CD4-positive, alpha-beta T cell treated with Interleukin-15 for 1 hour (primary cell): ENCODE results near the gene NCF2.
A peak's percentile ranks its signal among the peaks of the same experiment; 100 is the strongest.

Source experiments
- DNase-seq: peaks from one replicate; pipeline ENCODE4 v3.0.0-alpha.2; 2020

Gene NCF2

DNA sequence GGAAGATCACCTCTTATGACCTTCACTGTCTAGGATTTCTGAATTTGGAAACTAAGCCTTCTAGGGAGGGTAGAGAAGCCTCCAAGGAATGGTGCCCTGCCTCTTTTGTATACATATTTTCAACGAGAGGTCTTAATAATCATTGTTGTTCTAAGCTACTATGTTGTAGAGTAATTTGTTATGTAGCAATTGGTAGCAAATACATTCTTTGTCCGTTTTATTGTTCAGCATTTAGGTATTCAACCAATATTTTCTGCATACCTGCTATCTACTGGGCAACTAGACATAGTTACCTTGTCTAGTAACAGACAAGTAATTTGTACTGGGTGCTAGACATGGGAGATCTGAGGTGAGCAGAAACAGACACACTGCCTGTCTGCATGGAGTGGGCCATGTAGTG lies 20.8 kb upstream of the NCF2 start:
- no peak for DNase-seq

DNA sequence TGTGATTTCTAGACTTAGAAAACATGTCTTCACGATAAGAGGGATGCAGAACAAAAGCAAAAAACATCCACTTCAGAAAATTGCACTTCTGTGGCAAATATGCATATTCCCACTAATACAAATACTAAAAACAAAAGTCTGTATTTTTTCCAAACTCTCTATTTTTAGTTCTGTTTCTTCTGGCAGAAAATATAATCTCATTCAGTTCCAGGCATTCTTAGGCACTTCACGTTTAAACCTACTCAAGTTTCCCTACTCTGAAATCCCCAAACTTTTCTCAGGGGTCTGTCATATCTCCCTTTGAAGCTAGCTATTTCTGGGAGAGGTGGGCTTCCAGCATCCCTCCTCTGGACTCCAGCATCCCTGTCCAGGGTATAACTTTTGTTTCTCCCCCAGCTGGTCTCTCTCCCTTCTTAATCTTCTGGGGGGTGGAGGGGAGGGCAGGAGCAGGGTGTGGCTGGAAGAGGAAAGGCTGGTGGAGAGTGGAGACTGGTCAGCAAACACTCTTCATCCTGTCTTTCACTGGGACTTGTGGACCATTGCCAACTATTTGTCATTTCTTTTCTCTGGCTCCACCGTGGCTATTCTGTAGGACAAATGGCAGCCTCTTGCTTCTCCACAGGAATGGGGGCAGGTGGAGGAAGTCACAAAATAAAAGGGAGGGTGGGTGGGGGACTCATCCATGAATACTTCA lies 19.6 kb upstream of the NCF2 start:
- DNase-seq, result no peak

DNA sequence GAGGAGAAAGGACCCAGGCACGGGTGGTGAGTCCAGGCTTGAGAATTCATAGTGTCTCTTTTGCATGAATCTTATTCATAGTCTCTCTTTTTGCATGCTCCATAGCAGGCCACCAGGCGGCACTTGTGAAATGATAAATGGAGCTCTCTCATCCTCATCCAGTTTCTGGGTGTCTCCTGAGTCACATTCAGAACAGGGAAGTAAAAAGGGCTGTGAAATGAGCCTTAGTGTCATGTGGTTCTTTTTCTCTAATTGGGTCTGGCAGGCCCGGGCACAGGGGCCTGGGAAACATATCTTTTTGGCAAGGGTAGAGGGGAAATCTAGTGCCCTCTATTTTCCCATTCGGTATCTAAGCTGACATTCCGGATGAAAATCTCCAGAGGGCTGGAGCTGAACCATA lies 19.1 kb upstream of the NCF2 start:
- peak; percentile 64 for DNase-seq

DNA sequence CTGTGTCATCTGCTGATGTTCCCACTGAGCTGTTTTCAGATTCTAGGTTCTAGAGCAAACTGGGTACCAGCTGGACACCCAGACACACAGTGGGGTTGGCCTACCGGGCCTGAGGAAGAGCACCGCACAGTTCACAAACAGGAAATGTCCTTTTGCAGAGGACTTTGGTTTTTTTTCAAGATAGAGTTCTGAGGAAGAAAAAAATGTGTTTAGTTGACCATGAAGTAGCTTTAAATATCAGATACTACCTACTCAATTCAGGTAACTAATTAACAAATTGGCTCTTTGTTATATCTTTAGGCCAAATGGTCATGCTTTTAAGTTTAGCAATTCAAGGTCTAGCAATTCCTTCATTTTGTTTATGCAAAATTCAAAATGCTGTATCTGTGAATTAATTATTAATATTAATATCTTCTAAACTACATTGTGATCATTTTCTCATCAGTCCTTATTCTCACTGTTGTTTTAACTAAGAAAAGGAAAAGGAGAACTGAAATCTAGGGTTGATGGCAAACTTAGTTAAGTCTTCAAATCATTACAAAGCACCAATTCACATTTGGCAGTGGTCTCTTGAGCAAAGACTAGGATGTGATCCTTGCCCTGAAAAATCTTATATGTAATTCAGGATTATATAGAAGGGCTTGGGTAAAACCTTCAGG lies 17.2 kb upstream of the NCF2 start:
- DNase-seq, result no peak

DNA sequence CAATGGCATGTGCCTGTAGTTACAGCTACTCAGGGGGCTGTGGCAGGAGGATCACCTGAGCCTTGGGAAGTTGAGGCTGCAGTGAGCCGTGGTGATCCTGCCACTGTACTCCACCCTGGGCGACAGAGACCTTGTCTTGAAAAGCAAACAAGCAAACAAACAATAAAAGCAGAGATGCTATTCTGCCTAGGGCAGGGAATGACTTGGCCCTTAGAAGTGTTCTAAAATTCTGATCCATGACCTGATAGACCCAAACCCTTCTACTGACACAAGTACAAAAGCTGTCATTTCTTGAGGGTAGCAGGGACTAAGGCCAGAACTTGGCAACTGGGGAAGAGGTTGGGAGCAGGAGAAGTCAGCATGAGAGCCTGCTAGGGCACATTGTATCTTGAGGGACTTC lies 15.6 kb upstream of the NCF2 start:
- no peak for DNase-seq

DNA sequence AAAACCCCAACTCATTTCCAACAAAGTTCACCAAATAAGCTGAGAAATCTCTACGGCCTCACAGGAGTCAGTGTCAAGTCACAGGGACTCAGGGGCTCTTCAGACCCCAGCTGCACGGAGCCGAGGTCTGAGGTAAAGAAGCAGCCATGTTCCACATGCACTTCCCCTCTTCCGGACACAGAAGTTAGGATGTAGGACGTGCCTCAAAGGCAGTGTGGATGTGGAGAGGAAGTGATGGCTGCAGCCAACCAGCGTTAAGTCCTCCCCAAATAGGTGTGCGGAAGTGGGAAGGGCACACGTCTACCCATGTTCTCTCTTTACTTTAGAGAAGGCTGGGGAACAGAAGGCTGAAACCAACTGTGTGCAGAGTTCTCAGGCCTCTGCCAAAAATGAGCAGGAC lies 14.6 kb upstream of the NCF2 start:
- DNase-seq, result peak; percentile 43

DNA sequence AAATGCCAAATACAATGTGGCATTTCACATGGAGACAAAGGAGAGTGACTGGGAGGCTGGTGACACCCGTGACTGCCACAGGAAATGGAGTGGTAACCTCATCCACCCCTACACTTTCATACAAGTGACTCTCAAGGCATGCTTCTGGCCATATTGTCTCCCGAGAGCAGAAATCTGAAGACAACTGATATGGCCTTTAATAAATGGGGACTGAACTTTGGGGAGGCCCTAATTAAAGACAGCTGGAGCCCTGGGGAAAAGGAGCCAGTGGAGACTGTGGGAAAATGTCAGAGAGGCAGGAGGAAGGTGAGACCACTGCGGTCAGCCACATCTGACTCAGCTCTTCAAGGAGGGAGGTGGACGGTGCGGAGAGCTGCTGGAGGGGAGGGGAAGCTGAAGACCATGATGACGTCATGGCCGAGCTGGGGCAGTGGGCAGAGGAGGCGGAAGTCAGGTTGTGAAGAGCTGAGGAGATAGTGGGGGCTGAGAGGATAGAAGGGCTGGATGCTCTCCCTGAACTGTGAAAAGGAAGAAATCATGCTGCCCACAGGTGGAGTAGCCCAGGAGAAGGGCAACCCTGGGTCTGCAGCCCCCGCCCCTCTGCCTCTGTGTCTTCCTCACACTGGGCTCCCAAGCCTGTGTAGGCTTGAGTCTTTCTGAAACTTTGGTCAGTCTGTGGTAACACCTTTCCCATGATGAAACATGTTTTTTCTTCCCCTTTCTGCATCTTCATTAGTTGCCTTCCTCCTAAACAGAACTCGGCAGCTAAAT lies 14.0 kb upstream of the NCF2 start:
- peak; percentile 75 for DNase-seq

DNA sequence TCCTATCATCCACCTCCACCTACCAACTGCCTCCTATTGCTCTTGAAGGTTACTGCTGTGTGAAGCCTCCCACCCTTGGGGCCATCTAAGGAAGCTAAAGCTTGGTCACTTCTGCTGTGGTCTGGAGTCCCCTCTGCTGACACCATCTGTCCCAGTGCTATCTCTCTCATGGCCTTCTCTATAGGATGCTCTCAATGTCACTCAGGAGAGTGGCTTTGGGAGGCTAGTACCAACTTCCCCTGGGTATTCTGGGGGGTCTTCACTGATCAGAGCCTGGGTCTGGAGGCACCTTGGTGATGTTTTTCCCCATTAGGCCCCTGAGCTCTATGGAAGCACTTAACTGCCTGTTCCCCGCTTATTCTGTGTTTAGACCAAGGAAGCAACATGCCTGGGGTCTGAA lies 12.3 kb upstream of the NCF2 start:
- no peak for DNase-seq

DNA sequence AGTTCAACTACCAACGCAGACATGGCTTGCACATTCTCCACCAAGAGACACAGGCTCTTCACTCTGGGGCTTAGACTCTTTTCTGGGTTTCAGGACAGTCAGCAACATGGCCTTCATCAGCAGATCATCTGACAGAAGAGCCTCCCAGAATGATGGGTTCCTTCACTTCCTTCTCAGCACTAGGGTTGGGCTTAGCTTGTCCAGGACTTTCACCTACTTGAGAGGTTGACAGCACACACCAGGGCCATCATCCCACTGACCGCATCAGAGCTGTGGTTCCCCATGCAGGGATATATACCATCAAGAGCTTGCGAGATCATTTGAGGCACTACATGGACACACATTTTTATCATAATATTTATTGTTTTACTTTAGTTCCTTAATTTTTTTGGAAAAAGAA lies 10.4 kb upstream of the NCF2 start:
- DNase-seq, result no peak

DNA sequence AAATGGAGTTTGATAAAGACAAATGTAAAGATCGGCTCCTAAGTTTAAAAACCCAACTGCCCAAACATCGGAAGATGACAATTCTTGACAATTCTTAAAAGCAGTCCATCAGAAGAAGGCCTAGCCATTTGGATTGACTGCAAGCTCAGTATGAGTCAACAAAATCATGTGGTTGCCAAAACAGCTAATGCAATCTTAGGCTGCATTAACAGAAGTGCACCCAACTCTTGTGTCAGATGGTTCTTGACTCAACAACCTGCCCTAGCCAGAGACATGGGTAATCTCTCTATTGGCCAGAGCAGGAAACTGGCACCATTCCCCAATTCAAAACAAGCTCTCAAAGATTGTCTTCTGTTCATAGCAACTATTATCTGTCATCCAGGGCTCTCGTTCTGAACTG lies 9.9 kb upstream of the NCF2 start:
- DNase-seq, result peak; percentile 51

DNA sequence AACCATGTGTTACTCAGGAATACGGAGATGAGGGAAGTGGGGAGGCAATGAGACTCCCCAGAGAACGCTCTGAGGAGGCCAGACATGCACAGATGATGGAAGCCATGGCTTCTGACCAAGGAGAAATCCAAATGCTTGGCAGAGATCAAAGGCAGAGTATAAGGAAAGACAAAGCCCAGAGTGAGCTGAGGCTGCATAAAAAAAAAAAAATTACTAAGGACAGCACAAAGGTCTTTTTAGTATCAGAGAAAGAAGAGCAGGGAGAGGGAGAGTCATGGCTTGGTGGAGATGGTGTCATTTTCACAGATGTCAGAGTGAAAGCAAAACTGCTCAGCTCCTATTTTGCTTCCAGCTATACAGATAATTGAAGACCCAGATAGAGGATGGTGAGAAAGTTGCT lies 8.1 kb upstream of the NCF2 start:
- no peak for DNase-seq

DNA sequence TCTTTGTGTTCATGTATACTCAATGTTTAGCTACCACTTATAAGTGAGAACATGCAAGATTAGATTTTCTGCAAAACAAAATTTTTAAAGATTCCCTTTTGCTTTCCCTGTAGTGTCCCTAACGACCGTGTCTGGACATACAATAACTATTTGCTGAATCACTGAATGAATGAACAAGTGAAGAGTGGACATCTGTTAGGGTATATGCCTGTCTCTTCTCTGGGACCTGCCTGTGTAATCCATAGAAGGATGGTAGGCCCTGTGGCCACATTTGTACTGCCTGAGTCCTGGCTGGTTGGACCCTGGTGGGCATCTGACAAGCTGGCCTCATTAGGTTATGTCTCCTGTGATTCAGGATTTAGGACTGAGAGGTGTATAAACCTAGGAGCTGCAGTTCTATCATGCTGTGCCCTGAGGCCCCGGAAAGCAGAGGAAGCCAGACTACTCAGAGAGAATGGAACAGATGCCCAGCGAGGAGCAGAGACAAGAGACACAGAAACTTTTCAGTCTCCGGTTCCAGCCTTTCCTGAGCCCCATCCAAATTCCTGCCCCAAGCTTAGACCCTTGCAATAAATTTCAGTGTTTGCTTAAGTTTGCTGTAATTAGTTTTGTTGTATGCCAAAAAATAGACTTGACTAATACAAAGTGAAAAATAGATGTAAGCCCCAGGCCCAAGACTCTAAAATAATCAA lies 7.5 kb upstream of the NCF2 start:
- DNase-seq, result no peak

DNA sequence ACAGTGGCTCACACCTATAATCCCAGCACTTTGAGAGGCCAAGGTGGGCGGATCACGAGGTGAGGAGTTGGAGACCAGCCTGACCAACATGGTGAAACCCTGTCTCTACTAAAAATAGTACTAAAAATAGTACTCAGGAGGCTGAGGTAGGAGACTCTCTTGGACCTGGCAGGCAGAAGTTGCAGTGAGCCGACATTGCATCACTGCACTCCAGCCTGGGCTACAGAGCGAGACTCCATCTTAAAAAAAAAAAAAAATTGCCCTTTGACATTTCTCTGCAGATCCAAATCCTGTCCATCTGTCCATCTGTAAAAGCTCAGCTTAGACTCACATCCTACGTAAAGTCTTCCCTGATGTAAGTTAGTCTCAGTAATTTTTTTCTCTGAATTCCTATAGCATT lies 6.2 kb upstream of the NCF2 start:
- no peak for DNase-seq

DNA sequence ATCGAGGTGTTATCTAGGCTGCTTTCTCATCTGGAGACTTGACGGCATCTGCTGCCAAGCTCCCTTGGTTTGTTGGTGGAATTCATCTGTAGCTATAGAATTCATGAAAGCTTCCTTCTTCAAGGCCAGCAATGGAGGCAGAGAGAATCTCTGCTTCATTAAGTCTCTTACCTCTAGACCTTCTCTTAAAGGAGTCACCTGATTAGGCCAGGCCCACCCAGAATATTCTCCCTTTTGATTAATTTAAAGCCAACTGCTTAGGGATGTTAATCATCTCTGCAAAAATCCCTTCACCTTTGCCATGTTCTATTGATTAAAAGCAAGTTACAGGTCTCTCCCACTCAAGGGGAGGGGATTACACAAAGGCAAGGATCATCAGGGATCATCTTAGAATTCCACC lies 5.3 kb upstream of the NCF2 start:
- DNase-seq, result no peak

DNA sequence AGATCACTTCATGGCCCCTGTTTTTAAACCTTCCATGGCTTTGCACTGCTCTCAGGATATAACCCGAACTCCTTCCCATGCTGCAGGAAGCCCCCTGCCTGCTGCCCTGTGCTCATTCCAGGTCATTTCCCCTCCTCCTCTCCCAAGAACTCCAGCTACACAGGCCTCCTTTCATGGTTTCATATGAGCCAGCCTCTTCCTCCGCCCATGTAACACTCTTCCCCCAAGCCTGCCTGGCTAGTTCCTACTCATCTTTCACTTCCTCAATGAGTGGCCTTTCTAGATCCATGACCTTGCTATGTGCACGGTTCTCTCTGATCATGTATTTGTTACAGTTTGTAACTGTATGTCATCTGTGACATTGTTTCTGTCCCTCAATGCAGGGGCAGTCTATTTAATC lies 3.1 kb upstream of the NCF2 start:
- DNase-seq, result peak; percentile 57

DNA sequence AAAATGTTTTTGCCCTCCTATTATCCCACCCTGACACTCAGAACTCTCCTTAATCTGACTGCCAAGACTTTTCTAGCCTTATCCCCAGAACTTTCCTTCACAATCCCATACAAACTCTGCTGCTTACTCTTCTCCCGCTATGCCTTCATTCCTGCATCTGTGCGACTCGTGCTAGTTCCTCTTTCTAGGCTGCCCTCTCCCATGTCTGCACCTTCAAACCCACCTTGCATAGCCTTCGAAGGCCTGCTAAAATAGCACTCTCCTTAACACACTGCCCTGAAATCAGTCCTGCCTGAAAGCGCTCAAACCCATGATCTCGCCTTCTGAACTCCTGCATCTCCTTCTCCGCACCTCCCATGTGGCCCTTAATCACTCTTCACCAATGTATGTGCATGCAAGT lies 2.5 kb upstream of the NCF2 start:
- DNase-seq, result no peak

DNA sequence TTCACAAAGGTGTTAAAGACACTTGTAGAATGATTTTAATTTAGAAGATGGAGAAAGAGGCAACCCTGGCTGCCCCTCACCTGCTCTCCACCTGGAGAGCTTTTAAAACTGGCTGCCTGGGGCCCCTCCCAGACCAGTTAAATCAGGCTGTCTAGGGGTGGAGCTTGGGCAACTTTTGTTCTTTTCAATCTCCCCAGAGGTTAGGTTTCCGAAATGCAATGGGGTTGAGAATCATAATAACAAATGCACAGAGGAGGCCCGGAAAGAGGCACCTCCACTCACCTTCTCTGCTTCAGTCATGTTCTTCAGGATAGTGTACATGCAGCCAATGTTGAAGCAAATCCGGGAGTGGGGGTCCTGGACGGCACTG lies 400 bp downstream of the NCF2 start:
- DNase-seq, result no peak

DNA sequence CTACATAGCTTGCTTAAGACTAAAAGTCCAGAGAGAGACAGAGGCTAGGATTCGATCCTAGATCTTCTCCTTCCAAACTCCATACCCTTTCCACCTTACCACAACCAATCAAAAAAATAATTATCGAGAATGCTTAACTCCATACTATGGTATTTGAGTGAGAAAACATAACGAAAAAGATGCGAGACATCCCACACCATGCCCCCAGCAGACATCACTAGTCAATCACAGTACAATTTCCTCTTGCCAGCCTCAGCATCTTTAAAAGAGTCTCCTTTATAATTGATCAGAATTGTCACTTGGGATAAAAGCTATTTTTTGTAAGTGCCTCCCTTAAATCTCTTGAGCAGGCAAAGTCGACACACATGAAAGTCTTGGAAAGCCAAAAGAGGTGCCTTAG lies 875 bp downstream of the NCF2 start:
- no peak for DNase-seq

DNA sequence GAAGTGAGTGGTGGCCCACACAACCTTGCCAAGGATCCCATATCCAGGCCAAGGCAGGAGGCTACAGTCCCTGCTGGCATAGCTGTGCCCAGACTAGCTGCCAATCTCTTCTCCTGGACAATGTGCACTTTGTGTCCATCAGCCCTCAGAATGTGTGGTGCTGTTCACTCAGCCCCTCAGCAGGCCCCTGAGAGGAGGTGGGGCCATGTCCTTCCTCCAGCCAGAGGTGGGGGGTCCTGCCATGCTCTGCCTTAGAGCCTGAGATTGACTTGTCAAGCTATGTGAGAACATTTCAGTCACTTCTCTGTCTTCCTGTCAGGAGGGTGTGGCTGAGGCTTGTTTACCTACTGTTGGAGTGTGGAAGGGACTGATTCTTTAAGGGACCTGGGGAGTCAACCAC lies 1.4 kb downstream of the NCF2 start:
- DNase-seq, result no peak

DNA sequence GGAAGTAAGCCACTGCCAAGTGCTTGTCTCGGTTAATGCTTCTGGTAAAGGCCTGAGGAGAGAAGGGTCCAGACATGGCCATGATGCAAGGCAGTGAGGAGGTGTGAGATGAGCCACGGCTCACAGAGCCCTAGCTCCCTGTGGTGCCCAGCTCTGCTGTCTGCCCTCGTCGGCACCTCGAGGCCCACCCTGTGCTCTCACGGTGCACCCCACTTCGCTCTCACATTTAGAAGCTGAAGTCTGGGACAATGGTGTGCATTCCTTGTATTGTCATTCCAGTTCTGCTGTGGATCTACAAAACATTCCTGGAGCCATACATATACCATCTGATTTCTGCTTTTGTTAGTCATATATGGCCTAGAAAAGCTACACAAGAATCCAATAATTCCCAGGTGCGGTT lies 3.3 kb downstream of the NCF2 start:
- no peak for DNase-seq

DNA sequence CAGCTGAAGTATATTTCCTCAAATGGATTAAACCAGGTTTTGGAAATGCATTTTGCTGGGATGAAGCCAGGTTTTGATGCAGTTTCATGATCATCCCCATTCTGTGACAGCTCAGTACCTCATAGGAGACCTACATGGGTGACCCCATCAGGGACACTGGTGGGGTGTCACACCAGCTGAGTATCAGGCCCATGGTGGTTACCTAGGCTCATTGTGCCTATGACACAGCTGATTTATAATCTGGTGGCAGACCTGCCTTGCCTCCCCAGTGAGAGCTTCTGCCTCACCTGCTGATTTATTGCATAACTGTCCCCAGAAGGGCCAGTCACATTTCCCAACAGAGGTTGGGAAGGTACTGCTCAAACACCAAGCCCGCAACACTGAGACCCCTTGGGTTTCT lies 3.8 kb downstream of the NCF2 start:
- DNase-seq, result no peak

DNA sequence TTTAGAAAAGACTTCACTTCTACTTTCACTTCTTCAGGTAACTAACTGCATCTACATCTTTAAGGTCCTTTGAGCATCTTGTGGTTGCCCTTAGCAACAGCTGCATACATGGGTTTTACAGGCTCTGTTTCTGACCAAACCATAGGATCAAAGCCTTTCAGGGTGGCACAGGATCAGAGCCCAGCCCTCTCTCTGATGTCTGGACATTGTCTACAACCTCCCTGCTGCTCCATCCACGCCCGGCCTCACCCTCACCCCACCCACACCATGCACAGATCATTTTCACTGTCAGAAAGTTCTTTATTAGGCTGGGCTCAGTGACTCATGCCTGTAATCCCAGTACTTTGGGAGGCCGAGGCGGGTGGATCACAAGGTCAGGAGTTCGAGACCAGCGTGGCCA lies 5.2 kb downstream of the NCF2 start:
- DNase-seq, result no peak

DNA sequence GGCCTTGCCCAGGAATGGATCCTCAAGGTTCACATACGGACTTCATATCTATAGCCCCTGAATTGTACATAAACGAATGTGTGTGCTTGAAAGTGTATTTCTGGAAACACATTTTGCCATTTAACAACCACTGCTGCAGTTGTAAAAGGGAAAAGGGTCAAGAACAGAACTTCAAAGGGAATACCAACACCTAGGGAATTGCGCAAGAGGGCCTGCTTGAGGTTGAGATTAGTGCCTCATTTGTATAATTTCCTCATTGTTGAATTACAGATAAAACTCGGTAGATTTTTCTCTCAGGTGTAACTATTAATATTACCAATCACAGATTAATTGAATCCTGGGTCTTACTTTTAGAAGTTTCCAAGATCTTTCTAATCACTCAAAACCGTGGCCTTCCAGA lies 6.1 kb downstream of the NCF2 start:
- no peak for DNase-seq

DNA sequence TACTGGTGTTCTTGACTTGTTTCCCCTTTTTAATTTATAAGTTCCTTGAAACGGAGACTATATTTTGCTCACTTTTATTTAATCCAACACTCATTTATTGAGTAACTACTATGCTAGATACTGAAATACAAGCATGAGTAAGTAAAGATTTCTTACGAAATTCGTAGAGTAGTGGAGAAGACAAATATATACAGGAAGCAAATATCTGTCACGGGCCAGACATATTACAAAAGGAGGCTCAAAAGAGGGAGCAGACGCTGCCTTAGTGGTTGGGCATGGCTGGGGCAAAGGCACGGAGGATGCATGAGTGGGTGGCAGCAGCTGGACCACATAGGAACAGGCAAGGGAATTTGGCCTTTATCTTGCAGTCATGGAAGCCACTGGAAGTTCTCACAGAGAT lies 6.8 kb downstream of the NCF2 start:
- DNase-seq, result peak; percentile 54
